ENCODE results near the gene TECPR1.

Gene TECPR1

GRCh38 chr7:98297626-98298286 lies 45.7 kb upstream of the TECPR1 start:
- no peaks in the 10 kb centered on the region for H4K20me1 ChIP-seq (ENCODE audit: low read depth, low read length)
- no peak overlapping the region for H3K4me3 ChIP-seq (ENCODE audit: insufficient read depth, low read length, poor library complexity, severe bottlenecking)
- no peaks in the 10 kb centered on the region for H3K36me3 ChIP-seq (ENCODE audit: low read length)
- no peak overlapping the region for H3K27ac ChIP-seq (ENCODE audit: low read depth, low read length)
- TF ChIP-seq EZH2phosphoT487 (conservative IDR thresholded peaks at IDR 0.05; ENCODE audit: low read length) (no peak), CTCF (IDR thresholded peaks at IDR 0.05; ENCODE audit: insufficient read depth, low read length, poor library complexity, severe bottlenecking) (no peak)
- no peaks in the 10 kb centered on the region for H3K79me2 ChIP-seq (ENCODE audit: insufficient read depth, low read length)
- H3K9me3 ChIP-seq (ENCODE audit: insufficient read depth, low read length) = no peaks in the 10 kb centered on the region
- H2AFZ ChIP-seq (ENCODE audit: low read depth, low read length, severe bottlenecking) = no peak overlapping the region
- H3K4me2 ChIP-seq (ENCODE audit: low read depth, low read length, poor library complexity, severe bottlenecking) = no peak overlapping the region
- no peak overlapping the region for H3K9ac ChIP-seq (ENCODE audit: low read length)
- no peaks in the 10 kb centered on the region for H3F3A ChIP-seq (ENCODE audit: insufficient read depth)
- no peaks in the 10 kb centered on the region for H3K9me2 ChIP-seq (replicated peaks; ENCODE audit: insufficient read depth, low read length)
- no peaks in the 10 kb centered on the region for H3K27me3 ChIP-seq (ENCODE audit: low read length)

GRCh38 chr7:98296833-98297232 lies 44.8 kb upstream of the TECPR1 start:
- TF ChIP-seq EZH2phosphoT487 (conservative IDR thresholded peaks at IDR 0.05; ENCODE audit: low read length) (no peak), CTCF (IDR thresholded peaks at IDR 0.05; ENCODE audit: insufficient read depth, low read length, poor library complexity, severe bottlenecking) (no peak)
- Histone ChIP-seq H3K4me2 (ENCODE audit: low read depth, low read length, poor library complexity, severe bottlenecking) (no peak overlapping the region), H3K4me3 (ENCODE audit: insufficient read depth, low read length, poor library complexity, severe bottlenecking) (no peak overlapping the region), H3F3A (ENCODE audit: insufficient read depth) (no peaks in the 10 kb centered on the region), H2AFZ (ENCODE audit: low read depth, low read length, severe bottlenecking) (no peak overlapping the region), H3K9me2 (replicated peaks; ENCODE audit: insufficient read depth, low read length) (no peaks in the 10 kb centered on the region), H3K9me3 (ENCODE audit: insufficient read depth, low read length) (no peaks in the 10 kb centered on the region), H3K9ac (ENCODE audit: low read length) (no peak overlapping the region), H3K79me2 (ENCODE audit: insufficient read depth, low read length) (no peaks in the 10 kb centered on the region), H4K20me1 (ENCODE audit: low read depth, low read length) (no peaks in the 10 kb centered on the region), H3K36me3 (ENCODE audit: low read length) (no peaks in the 10 kb centered on the region), H3K27me3 (ENCODE audit: low read length) (no peaks in the 10 kb centered on the region), H3K27ac (ENCODE audit: low read depth, low read length) (no peak overlapping the region)

- H3K79me2 ChIP-seq (ENCODE audit: insufficient read depth, low read length) = no peaks in the 10 kb centered on the region
- H3K4me2 ChIP-seq (ENCODE audit: low read depth, low read length, poor library complexity, severe bottlenecking) = no peak overlapping the region
- no peaks in the 10 kb centered on the region for H4K20me1 ChIP-seq (ENCODE audit: low read depth, low read length)
- no peaks in the 10 kb centered on the region for H3K36me3 ChIP-seq (ENCODE audit: low read length)
- H3K27ac ChIP-seq (ENCODE audit: low read depth, low read length) = no peak overlapping the region
- no peaks in the 10 kb centered on the region for H3K9me3 ChIP-seq (ENCODE audit: insufficient read depth, low read length)
- H3K9me2 ChIP-seq (replicated peaks; ENCODE audit: insufficient read depth, low read length) = no peaks in the 10 kb centered on the region
- no peak overlapping the region for H3K4me3 ChIP-seq (ENCODE audit: insufficient read depth, low read length, poor library complexity, severe bottlenecking)
- no peaks in the 10 kb centered on the region for H3K27me3 ChIP-seq (ENCODE audit: low read length)
- no peak overlapping the region for H3K9ac ChIP-seq (ENCODE audit: low read length)
- no peak for TF ChIP-seq EZH2phosphoT487 (conservative IDR thresholded peaks at IDR 0.05; ENCODE audit: low read length)
- TF ChIP-seq CTCF (IDR thresholded peaks at IDR 0.05; ENCODE audit: insufficient read depth, low read length, poor library complexity, severe bottlenecking) = no peak
- H3F3A ChIP-seq (ENCODE audit: insufficient read depth) = no peaks in the 10 kb centered on the region
- no peak overlapping the region for H2AFZ ChIP-seq (ENCODE audit: low read depth, low read length, severe bottlenecking)
Observed at GRCh38 chr7:98295467-98296192, 43.6 kb upstream of the TECPR1 start.

Data from SU-DHL-6 (cell line).